Astrocyte (in vitro differentiated cells and primary cell): Measurements from ENCODE around the gene CHST9. TPM values are rescaled to one million over a fixed set of nuclear protein-coding genes. Genes with fewer than 3 reads are reported as not detected.
"Not testable (repeated sequence)": the region's sequence is repeated elsewhere in the genome, so short reads cannot be mapped to it uniquely, and the experiment has no call there.

Source experiments
- DNase-seq: peaks from one replicate; pipeline ENCODE4 v3.0.0-alpha.2; 2010; ENCODE audit warnings: low read depth
- FAIRE-seq: peaks from 2 replicates; lab custom pipeline; 2011; peaks lifted over from hg19 to GRCh38; lab: Jason Lieb, UNC
- H2AFZ ChIP-seq: 2 replicates; pipeline ENCODE4 v1.6.0; 2012; ENCODE audit warnings: low read depth, low read length, inconsistent platforms
- H3K27ac ChIP-seq: 2 replicates; pipeline ENCODE4 v1.5.1; 2011; ENCODE audit warnings: low read depth, low read length, inconsistent platforms
- H3K27me3 ChIP-seq: 2 replicates; pipeline ENCODE4 v1.6.0; 2011; ENCODE audit warnings: low read length, inconsistent platforms; ENCODE audit not compliant: insufficient read depth
- H3K36me3 ChIP-seq: 2 replicates; pipeline ENCODE4 v1.5.1; 2011; ENCODE audit warnings: low read length, inconsistent platforms; ENCODE audit not compliant: insufficient read depth
- H3K4me1 ChIP-seq: 2 replicates; pipeline ENCODE4 v1.5.1; 2011; ENCODE audit warnings: low read length, inconsistent platforms; ENCODE audit not compliant: insufficient read depth
- H3K4me2 ChIP-seq: 2 replicates; pipeline ENCODE4 v1.6.0; 2012; ENCODE audit warnings: low read length, inconsistent platforms
- H3K4me3 ChIP-seq: 2 replicates; pipeline ENCODE4 v1.5.1; 2011; ENCODE audit warnings: low read depth, mild to moderate bottlenecking, low read length, inconsistent platforms; ENCODE audit not compliant: insufficient read depth
- H3K79me2 ChIP-seq: 2 replicates; pipeline ENCODE4 v1.6.0; 2012; ENCODE audit warnings: mild to moderate bottlenecking, low read length, inconsistent platforms; ENCODE audit not compliant: insufficient read depth
- H3K9ac ChIP-seq: 2 replicates; pipeline ENCODE4 v1.6.0; 2012; ENCODE audit warnings: mild to moderate bottlenecking, low read length, inconsistent platforms
- H3K9me3 ChIP-seq: 2 replicates; pipeline ENCODE4 v1.5.1; 2012; ENCODE audit warnings: low read depth, mild to moderate bottlenecking, low read length, inconsistent platforms; ENCODE audit not compliant: insufficient read depth
- H4K20me1 ChIP-seq: 2 replicates; pipeline ENCODE4 v1.6.0; 2012; ENCODE audit warnings: low read length, inconsistent platforms; ENCODE audit not compliant: insufficient read depth
- H3K27ac Mint-ChIP-seq: one replicate; pipeline ENCODE4 v1.8.0; 2021; ENCODE audit warnings: mild to moderate bottlenecking, mixed read lengths; ENCODE audit not compliant: unreplicated experiment
- H3K27me3 Mint-ChIP-seq: one replicate; pipeline ENCODE4 v1.8.0; 2021; ENCODE audit warnings: low read depth, mixed read lengths; ENCODE audit not compliant: unreplicated experiment
- H3K36me3 Mint-ChIP-seq: one replicate; pipeline ENCODE4 v1.8.0; 2021; ENCODE audit warnings: low read depth, mixed read lengths; ENCODE audit not compliant: unreplicated experiment
- H3K4me1 Mint-ChIP-seq: one replicate; pipeline ENCODE4 v1.8.0; 2021; ENCODE audit warnings: low read depth, mixed read lengths; ENCODE audit not compliant: unreplicated experiment
- H3K4me3 Mint-ChIP-seq: one replicate; pipeline ENCODE4 v1.8.0; 2021; ENCODE audit warnings: mild to moderate bottlenecking, moderate library complexity, mixed read lengths; ENCODE audit not compliant: unreplicated experiment
- H3K9me3 Mint-ChIP-seq: one replicate; pipeline ENCODE4 v1.8.0; 2021; ENCODE audit warnings: mild to moderate bottlenecking, mixed read lengths; ENCODE audit not compliant: unreplicated experiment
- EZH2 ChIP-seq: IDR thresholded peaks from 2 replicates; pipeline ENCODE4 v1.6.1; 2012; ENCODE audit warnings: mild to moderate bottlenecking, low read length, inconsistent platforms; ENCODE audit not compliant: insufficient read depth
- total RNA-seq: library from RNA; stranded (reverse); gene quantifications from 2 replicates; pipeline ENCODE4 v1.2.1, GENCODE V29; 2021
- TF ChIP-seq, protein P1 (sequence below): IDR thresholded peaks from 2 replicates; pipeline ENCODE4 v1.5.1; 2011; ENCODE audit warnings: low read depth, mild to moderate bottlenecking, inconsistent platforms, low read length, moderate library complexity; ENCODE audit not compliant: insufficient read depth

Gene CHST9
- total RNA-seq, 1 donor from 2014 or later: 1.3 TPM

GRCh38 chr18:27104743-27105142, 80.4 kb downstream of the CHST9 start:
- TF ChIP-seq EZH2: no peak
- TF ChIP-seq, protein P1, sequence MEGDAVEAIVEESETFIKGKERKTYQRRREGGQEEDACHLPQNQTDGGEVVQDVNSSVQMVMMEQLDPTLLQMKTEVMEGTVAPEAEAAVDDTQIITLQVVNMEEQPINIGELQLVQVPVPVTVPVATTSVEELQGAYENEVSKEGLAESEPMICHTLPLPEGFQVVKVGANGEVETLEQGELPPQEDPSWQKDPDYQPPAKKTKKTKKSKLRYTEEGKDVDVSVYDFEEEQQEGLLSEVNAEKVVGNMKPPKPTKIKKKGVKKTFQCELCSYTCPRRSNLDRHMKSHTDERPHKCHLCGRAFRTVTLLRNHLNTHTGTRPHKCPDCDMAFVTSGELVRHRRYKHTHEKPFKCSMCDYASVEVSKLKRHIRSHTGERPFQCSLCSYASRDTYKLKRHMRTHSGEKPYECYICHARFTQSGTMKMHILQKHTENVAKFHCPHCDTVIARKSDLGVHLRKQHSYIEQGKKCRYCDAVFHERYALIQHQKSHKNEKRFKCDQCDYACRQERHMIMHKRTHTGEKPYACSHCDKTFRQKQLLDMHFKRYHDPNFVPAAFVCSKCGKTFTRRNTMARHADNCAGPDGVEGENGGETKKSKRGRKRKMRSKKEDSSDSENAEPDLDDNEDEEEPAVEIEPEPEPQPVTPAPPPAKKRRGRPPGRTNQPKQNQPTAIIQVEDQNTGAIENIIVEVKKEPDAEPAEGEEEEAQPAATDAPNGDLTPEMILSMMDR: no peak
- no peak overlapping the region for H3K4me2 ChIP-seq
- Mint-ChIP-seq H3K27ac (no peak overlapping the region), H3K36me3 (no peaks in the 10 kb centered on the region), H3K4me1 (no peaks in the 10 kb centered on the region), H3K27me3 (no peaks in the 10 kb centered on the region), H3K9me3 (no peaks in the 10 kb centered on the region), H3K4me3 (no peak overlapping the region)
- no peak overlapping the region for H3K4me3 ChIP-seq
- no peaks in the 10 kb centered on the region for H3K36me3 ChIP-seq
- no peaks in the 10 kb centered on the region for H4K20me1 ChIP-seq
- H3K9ac ChIP-seq: no peak overlapping the region
- no peaks in the 10 kb centered on the region for H3K4me1 ChIP-seq
- DNase-seq (no peak), FAIRE-seq (no peak)
- no peaks in the 10 kb centered on the region for H3K27me3 ChIP-seq
- no peaks in the 10 kb centered on the region for H3K79me2 ChIP-seq
- no peak overlapping the region for H2AFZ ChIP-seq
- no peaks in the 10 kb centered on the region for H3K9me3 ChIP-seq
- H3K27ac ChIP-seq: no peak overlapping the region

DNA sequence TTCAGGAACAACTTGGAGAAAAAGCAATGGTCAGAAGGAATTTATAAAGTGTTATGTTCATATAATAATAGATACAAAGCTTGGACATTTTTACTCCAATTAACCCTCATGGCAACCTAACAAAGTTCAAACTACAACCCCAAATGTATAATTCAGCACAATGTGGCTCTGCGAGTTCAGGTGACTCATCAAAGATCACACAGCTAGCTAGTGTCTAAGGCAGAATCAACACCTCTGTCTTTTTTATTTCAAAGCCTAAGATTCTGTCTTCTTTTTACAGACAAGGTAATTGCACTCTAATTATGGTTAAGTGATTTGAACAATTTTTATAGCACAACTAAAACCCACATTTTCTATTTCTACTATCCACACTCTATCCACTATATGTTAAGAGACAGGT, 90.5 kb downstream of the CHST9 start:
- no peaks in the 10 kb centered on the region for H3K36me3 ChIP-seq
- FAIRE-seq (no peak), DNase-seq (no peak)
- no peaks in the 10 kb centered on the region for H3K4me1 Mint-ChIP-seq
- no peak overlapping the region for H2AFZ ChIP-seq
- no peaks in the 10 kb centered on the region for H4K20me1 ChIP-seq
- H3K27me3 ChIP-seq: no peaks in the 10 kb centered on the region
- H3K27ac ChIP-seq: no peak overlapping the region
- H3K9me3 Mint-ChIP-seq: peaks cover 5% of the 10 kb centered on the region
- H3K27me3 Mint-ChIP-seq: no peaks in the 10 kb centered on the region
- H3K27ac Mint-ChIP-seq: no peak overlapping the region
- TF ChIP-seq, protein P1: no peak
- TF ChIP-seq EZH2: no peak
- H3K9me3 ChIP-seq: no peaks in the 10 kb centered on the region
- no peaks in the 10 kb centered on the region for H3K4me1 ChIP-seq
- no peaks in the 10 kb centered on the region for H3K36me3 Mint-ChIP-seq
- H3K4me3 ChIP-seq: no peak overlapping the region
- no peak overlapping the region for H3K4me3 Mint-ChIP-seq
- no peak overlapping the region for H3K9ac ChIP-seq
- H3K4me2 ChIP-seq: no peak overlapping the region
- H3K79me2 ChIP-seq: no peaks in the 10 kb centered on the region

DNA sequence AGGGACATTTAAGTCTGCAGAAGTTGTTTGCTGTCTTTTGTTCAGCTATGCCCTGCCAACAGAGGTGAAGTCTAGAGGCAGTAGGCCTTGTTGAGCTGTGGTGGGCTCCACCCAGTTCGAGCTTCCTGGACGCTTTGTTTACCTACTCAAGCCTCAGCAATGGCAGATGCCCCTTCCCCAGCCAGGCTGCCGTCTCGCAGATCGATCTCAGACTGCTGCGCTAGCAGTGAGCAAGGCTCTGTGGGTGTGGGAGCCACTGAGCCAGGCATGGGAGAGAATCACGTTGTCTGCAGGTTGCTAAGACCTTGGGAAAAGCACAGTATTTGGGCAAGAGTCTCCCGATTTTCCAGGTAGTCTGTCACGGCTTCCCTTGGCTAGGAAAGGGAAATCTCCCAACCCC, 91.8 kb downstream of the CHST9 start:
- not testable (repeated sequence) for H3K27me3 Mint-ChIP-seq, H3K4me3 ChIP-seq, H3K9me3 ChIP-seq, H3K36me3 ChIP-seq, H3K4me3 Mint-ChIP-seq, DNase-seq, H3K9me3 Mint-ChIP-seq, H3K4me1 Mint-ChIP-seq, H3K4me2 ChIP-seq, H3K27ac Mint-ChIP-seq, H3K79me2 ChIP-seq, H3K4me1 ChIP-seq, H3K27ac ChIP-seq, H2AFZ ChIP-seq, H3K9ac ChIP-seq, FAIRE-seq, H3K36me3 Mint-ChIP-seq, H3K27me3 ChIP-seq, H4K20me1 ChIP-seq
